PC-3 (cell line): ENCODE data around the gene BRF1.

Source experiments
- EZH2 ChIP-seq: fragments of 300-600 bp; sonication (generic); IDR thresholded peaks from one replicate; pipeline ENCODE4 v1.6.1; 2017; ENCODE audit warnings: antibody characterized with exemption, mild to moderate bottlenecking, low read length; ENCODE audit not compliant: unreplicated experiment
- TF ChIP-seq, protein P1 (sequence below): fragments of 300-600 bp; sonication (generic); conservative IDR thresholded peaks from 2 replicates; pipeline ENCODE4 v1.5.1; 2017; ENCODE audit warnings: antibody characterized with exemption, low read depth, mild to moderate bottlenecking, low read length

DNA sequence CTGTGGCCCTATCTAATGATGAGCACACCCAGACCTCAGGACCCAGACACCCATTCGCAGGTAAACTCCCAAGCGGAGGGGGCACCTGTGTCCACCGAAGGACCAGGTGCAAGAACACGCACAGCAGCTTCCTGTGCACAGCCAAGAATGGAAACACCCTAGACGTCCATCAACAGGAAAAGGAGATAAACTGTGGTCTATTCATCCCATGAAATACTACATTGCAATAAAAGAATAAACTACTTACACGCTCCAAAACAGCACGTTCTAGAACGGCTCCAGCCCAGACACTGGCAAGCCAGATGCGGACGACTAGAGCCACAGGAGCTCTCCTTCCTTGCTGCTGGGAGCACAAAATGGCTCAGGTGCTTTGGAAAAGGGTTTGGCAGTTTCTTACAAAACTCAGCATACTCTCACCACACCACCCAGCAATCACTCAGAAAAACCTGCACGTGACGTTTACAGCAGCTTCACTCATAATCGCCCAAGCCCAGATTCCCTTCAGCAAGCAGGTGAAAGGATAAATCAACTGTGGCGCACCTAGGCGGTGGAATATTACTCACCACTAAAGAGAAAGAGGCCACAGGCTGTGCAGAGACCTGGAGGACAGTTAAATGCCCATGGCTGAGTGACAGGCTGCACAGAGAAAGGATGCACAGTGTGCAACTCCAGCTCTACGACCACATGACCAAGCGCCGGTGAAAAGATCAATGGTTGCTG lies 21.0 kb downstream of the BRF1 start:
- TF ChIP-seq, protein P1, sequence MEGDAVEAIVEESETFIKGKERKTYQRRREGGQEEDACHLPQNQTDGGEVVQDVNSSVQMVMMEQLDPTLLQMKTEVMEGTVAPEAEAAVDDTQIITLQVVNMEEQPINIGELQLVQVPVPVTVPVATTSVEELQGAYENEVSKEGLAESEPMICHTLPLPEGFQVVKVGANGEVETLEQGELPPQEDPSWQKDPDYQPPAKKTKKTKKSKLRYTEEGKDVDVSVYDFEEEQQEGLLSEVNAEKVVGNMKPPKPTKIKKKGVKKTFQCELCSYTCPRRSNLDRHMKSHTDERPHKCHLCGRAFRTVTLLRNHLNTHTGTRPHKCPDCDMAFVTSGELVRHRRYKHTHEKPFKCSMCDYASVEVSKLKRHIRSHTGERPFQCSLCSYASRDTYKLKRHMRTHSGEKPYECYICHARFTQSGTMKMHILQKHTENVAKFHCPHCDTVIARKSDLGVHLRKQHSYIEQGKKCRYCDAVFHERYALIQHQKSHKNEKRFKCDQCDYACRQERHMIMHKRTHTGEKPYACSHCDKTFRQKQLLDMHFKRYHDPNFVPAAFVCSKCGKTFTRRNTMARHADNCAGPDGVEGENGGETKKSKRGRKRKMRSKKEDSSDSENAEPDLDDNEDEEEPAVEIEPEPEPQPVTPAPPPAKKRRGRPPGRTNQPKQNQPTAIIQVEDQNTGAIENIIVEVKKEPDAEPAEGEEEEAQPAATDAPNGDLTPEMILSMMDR = no peak
- TF ChIP-seq EZH2 = no peak
